CD8-positive, alpha-beta memory T cell (primary cell): ENCODE measurements around the gene MLYCD. TPM values are rescaled to one million over a fixed set of nuclear protein-coding genes. Genes with fewer than 3 reads are reported as not detected.
"Not testable (repeated sequence)": the region's sequence is repeated elsewhere in the genome, so short reads cannot be mapped to it uniquely, and the experiment has no call there.

Source experiments
- CTCF ChIA-PET: fragments of 350-600 bp; sonication (Branson Sonifier 250); formaldehyde crosslinking; loops from one replicate; lab custom pipeline; 2021; ENCODE audit warnings: antibody characterized with exemption; lab: Charles Lee
- POLR2A ChIA-PET: fragments of 350-600 bp; sonication (Branson Sonifier 250); formaldehyde crosslinking; loops from one replicate; lab custom pipeline; 2021; ENCODE audit warnings: antibody characterized with exemption; lab: Charles Lee
- DNase-seq, 5 donors: peaks; one replicate each; pipeline versions ENCODE4 v3.0.0 to v3.0.0-alpha.2; 2020 to 2022; ENCODE audit warnings: mixed read lengths in 1 of 5
- H3K27ac ChIP-seq: one replicate; pipeline ENCODE4 v1.7.0; 2013; ENCODE audit warnings: low read depth, mild to moderate bottlenecking, low read length, moderate library complexity
- H3K27me3 ChIP-seq: 2 replicates; pipeline ENCODE4 v1.7.0; 2013; ENCODE audit warnings: low read length, mild to moderate bottlenecking; ENCODE audit not compliant: insufficient read depth, poor library complexity, severe bottlenecking
- H3K36me3 ChIP-seq: 2 replicates; pipeline ENCODE4 v1.7.0; 2013; ENCODE audit warnings: mild to moderate bottlenecking, low read length, moderate library complexity; ENCODE audit not compliant: insufficient read depth
- H3K4me1 ChIP-seq: 2 replicates; pipeline ENCODE4 v1.7.0; 2013; ENCODE audit warnings: mild to moderate bottlenecking, low read length, moderate library complexity; ENCODE audit not compliant: insufficient read depth
- H3K4me3 ChIP-seq: 2 replicates; pipeline ENCODE4 v1.7.0; 2013; ENCODE audit warnings: mild to moderate bottlenecking, low read length
- H3K9me3 ChIP-seq: 2 replicates; pipeline ENCODE4 v1.7.0; 2013; ENCODE audit warnings: mild to moderate bottlenecking, low read length
- H3K27ac Mint-ChIP-seq, 8 donors: one replicate each; pipeline ENCODE4 v1.8.0; 2020 to 2021; ENCODE audit warnings: mixed read lengths in 8 of 8, mild to moderate bottlenecking in 6 of 8, inconsistent platforms in 3 of 8, moderate library complexity in 3 of 8
- H3K27me3 Mint-ChIP-seq, 2 donors: one replicate each; pipeline ENCODE4 v1.8.0; 2020 to 2021; ENCODE audit warnings: mixed read lengths in 2 of 2, mild to moderate bottlenecking in 1 of 2, moderate library complexity in 1 of 2
- H3K36me3 Mint-ChIP-seq, 3 donors: one replicate each; pipeline ENCODE4 v1.8.0; 2020 to 2021; ENCODE audit warnings: mixed read lengths in 3 of 3, inconsistent platforms in 1 of 3, mild to moderate bottlenecking in 1 of 3
- H3K4me1 Mint-ChIP-seq, 3 donors: one replicate each; pipeline ENCODE4 v1.8.0; 2020 to 2021; ENCODE audit warnings: mixed read lengths in 3 of 3, inconsistent platforms in 1 of 3, mild to moderate bottlenecking in 1 of 3
- H3K4me3 Mint-ChIP-seq, 7 donors: one replicate each; pipeline ENCODE4 v1.8.0; 2020 to 2021; ENCODE audit warnings: mixed read lengths in 7 of 7, mild to moderate bottlenecking in 6 of 7, moderate library complexity in 4 of 7, inconsistent platforms in 2 of 7
- H3K9me3 Mint-ChIP-seq, 5 donors: one replicate each; pipeline ENCODE4 v1.8.0; 2020 to 2022; ENCODE audit warnings: mixed read lengths in 5 of 5, mild to moderate bottlenecking in 3 of 5, moderate library complexity in 2 of 5, inconsistent platforms in 1 of 5
- polyA plus RNA-seq: library from polyadenylated mRNA; unstranded; fragments of 300-500 nt; fragmentation: Illumina TruSeq; gene quantifications from one replicate; pipeline ENCODE4 v1.2.3, GENCODE V29; 2021
- total RNA-seq, 2 experiments: library from RNA; stranded (reverse); gene quantifications; one replicate each; pipeline ENCODE4 v1.2.3, GENCODE V29; 2021

MLYCD gene
- total and polyA plus RNA-seq, 3 experiments from 2014 or later, result 2.7 to 3.8 (median 3.8) TPM

GRCh38 chr16:83940630-83941378 is 41.9 kb downstream of the MLYCD start:
- Histone ChIP-seq H3K4me1 (no peaks in the 10 kb centered on the region), H3K4me3 (no peak overlapping the region), H3K9me3 (no peaks in the 10 kb centered on the region), H3K36me3 (no peaks in the 10 kb centered on the region), H3K27ac (no peak overlapping the region), H3K27me3 (no peaks in the 10 kb centered on the region)
- Mint-ChIP-seq H3K4me3 (no peak overlapping the region), H3K27ac (no peak overlapping the region), H3K9me3 (peaks cover 0 to 2% (median 0%) of the 10 kb centered on the region in 5 donors), H3K27me3 (peaks cover 3 to 4% of the 10 kb centered on the region in 2 donors), H3K4me1 (peaks cover 0 to 3% (median 0%) of the 10 kb centered on the region in 3 donors), H3K36me3 (no peaks in the 10 kb centered on the region)
- ChIA-PET CTCF (no interaction called here), POLR2A (no interaction called here)
- DNase-seq, result no peak

DNA sequence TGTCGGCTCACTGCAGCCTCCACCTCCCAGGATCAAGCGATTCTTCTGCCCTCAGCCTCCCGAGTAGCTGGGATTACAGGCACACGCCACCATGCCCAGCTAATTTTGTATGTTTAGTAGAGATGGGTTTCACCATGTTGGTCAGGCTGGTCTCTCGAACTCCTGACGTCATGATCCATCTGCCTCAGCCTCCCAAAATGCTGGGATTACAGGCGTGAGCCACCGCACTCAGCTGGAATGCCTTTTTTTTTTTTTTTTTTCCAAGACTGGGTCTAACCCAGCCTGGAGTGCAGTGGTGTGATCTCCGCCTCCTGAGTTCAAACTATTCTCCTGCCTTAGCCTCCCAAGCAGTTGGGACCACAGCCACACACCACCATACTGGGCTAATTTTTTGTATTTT is 42.6 kb downstream of the MLYCD start:
- POLR2A ChIA-PET, CTCF ChIA-PET, H3K27ac Mint-ChIP-seq, H3K9me3 Mint-ChIP-seq, H3K27me3 ChIP-seq, H3K27ac ChIP-seq, H3K36me3 ChIP-seq, DNase-seq, H3K4me3 ChIP-seq, H3K9me3 ChIP-seq, H3K4me1 Mint-ChIP-seq, H3K27me3 Mint-ChIP-seq, H3K4me1 ChIP-seq, H3K4me3 Mint-ChIP-seq, H3K36me3 Mint-ChIP-seq: not testable (repeated sequence)

GRCh38 chr16:83942074-83942473 is 43.2 kb downstream of the MLYCD start:
- H3K36me3 Mint-ChIP-seq, result no peaks in the 10 kb centered on the region
- DNase-seq, result no peak
- ChIA-PET POLR2A (no interaction called here), CTCF (no interaction called here)
- Histone ChIP-seq H3K36me3 (no peaks in the 10 kb centered on the region), H3K27me3 (no peaks in the 10 kb centered on the region), H3K4me3 (no peak overlapping the region), H3K9me3 (no peaks in the 10 kb centered on the region), H3K4me1 (no peaks in the 10 kb centered on the region), H3K27ac (no peak overlapping the region)
- H3K27ac Mint-ChIP-seq, result no peak overlapping the region
- peaks cover 0 to 3% (median 0%) of the 10 kb centered on the region in 3 donors for H3K4me1 Mint-ChIP-seq
- H3K4me3 Mint-ChIP-seq, result no peak overlapping the region
- peaks cover 0 to 2% (median 0%) of the 10 kb centered on the region in 5 donors for H3K9me3 Mint-ChIP-seq
- H3K27me3 Mint-ChIP-seq, result peaks cover under 1 to 4% of the 10 kb centered on the region in 2 donors

DNA sequence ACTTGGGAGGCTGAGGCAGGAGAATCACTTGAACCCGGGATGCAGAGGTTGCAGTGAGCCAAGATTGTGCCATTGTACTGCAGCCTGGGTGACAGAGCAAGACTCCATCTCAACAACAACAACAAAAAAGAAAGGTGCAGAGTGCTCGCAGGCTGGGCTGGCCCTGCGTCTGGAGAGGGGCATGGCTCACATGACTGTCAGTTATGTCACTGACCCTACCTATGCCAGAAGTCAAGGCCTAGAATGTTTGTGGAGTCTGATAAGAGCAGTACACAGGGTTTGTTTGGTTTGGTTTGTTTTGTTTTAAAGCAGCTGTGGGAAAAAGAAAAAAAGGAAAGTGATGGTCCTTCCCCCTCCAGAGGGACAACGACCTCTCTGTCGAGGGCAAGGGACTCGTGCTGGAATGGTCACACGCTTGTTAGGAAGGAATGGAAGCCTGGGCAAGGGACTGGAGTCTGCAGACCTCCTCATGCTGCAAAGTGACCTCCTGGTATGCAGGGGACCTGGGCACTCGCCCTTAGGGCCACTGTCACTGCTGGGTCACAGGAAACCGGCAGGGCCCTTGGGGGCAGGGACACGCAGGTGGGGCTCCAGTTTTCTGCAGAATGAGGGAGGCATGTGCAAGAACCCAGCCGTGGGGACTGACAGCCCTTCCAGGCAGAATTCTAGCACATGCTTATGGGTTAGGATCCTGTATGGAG is 44.0 kb downstream of the MLYCD start:
- peaks cover 0 to 2% (median 0%) of the 10 kb centered on the region in 5 donors for H3K9me3 Mint-ChIP-seq
- CTCF ChIA-PET, result no interaction called here
- H3K4me1 ChIP-seq, result no peaks in the 10 kb centered on the region
- H3K4me3 ChIP-seq, result no peak overlapping the region
- no peaks in the 10 kb centered on the region for H3K36me3 ChIP-seq
- peaks cover 0 to 3% (median 0%) of the 10 kb centered on the region in 3 donors for H3K4me1 Mint-ChIP-seq
- H3K36me3 Mint-ChIP-seq, result no peaks in the 10 kb centered on the region
- H3K27me3 ChIP-seq, result no peaks in the 10 kb centered on the region
- no peaks in the 10 kb centered on the region for H3K9me3 ChIP-seq
- no peak overlapping the region for H3K27ac Mint-ChIP-seq
- H3K27ac ChIP-seq, result no peak overlapping the region
- POLR2A ChIA-PET, result no interaction called here
- H3K4me3 Mint-ChIP-seq, result no peak overlapping the region
- peaks cover 0 to 4% of the 10 kb centered on the region in 2 donors for H3K27me3 Mint-ChIP-seq
- DNase-seq, result no peak

- ChIA-PET CTCF (no interaction called here), POLR2A (no interaction called here)
- no peaks in the 10 kb centered on the region for H3K36me3 Mint-ChIP-seq
- Histone ChIP-seq H3K4me3 (no peak overlapping the region), H3K27ac (no peak overlapping the region), H3K36me3 (no peaks in the 10 kb centered on the region), H3K4me1 (no peaks in the 10 kb centered on the region), H3K27me3 (no peaks in the 10 kb centered on the region), H3K9me3 (no peaks in the 10 kb centered on the region)
- H3K4me1 Mint-ChIP-seq, result peaks cover 0 to 3% (median 0%) of the 10 kb centered on the region in 3 donors
- H3K4me3 Mint-ChIP-seq, result no peak overlapping the region
- no peak for DNase-seq
- H3K27ac Mint-ChIP-seq, result no peak overlapping the region
- H3K9me3 Mint-ChIP-seq, result peaks cover 0 to 2% (median 0%) of the 10 kb centered on the region in 5 donors
- H3K27me3 Mint-ChIP-seq, result peaks cover 0 to 4% of the 10 kb centered on the region in 2 donors
Measured at GRCh38 chr16:83943516-83944050, 44.7 kb downstream of the MLYCD start.

GRCh38 chr16:83945587-83945986 is 46.7 kb downstream of the MLYCD start:
- Histone ChIP-seq H3K4me3 (no peak overlapping the region), H3K36me3 (no peaks in the 10 kb centered on the region), H3K27ac (no peak overlapping the region), H3K4me1 (no peaks in the 10 kb centered on the region), H3K27me3 (no peaks in the 10 kb centered on the region), H3K9me3 (no peaks in the 10 kb centered on the region)
- no peak overlapping the region for H3K4me3 Mint-ChIP-seq
- H3K4me1 Mint-ChIP-seq, result no peaks in the 10 kb centered on the region
- no peak for DNase-seq
- H3K36me3 Mint-ChIP-seq, result no peaks in the 10 kb centered on the region
- no peaks in the 10 kb centered on the region for H3K27me3 Mint-ChIP-seq
- no peak overlapping the region for H3K27ac Mint-ChIP-seq
- ChIA-PET POLR2A (no interaction called here), CTCF (no interaction called here)
- H3K9me3 Mint-ChIP-seq, result no peaks in the 10 kb centered on the region

- ChIA-PET POLR2A (no interaction called here), CTCF (interaction anchor here (1.5 kb wide), 1 partner anchor 11 kb away, joined by 3 read pairs; no protein-coding TSS in a partner anchor)
- H3K36me3 Mint-ChIP-seq, result no peaks in the 10 kb centered on the region
- Histone ChIP-seq H3K36me3 (no peaks in the 10 kb centered on the region), H3K27ac (no peak overlapping the region), H3K4me1 (no peaks in the 10 kb centered on the region), H3K9me3 (no peaks in the 10 kb centered on the region), H3K27me3 (no peaks in the 10 kb centered on the region), H3K4me3 (no peak overlapping the region)
- no peaks in the 10 kb centered on the region for H3K27me3 Mint-ChIP-seq
- H3K9me3 Mint-ChIP-seq, result no peaks in the 10 kb centered on the region
- no peak overlapping the region for H3K27ac Mint-ChIP-seq
- H3K4me3 Mint-ChIP-seq, result no peak overlapping the region
- H3K4me1 Mint-ChIP-seq, result no peaks in the 10 kb centered on the region
- no peak for DNase-seq
Measured at GRCh38 chr16:83946154-83946780, 47.4 kb downstream of the MLYCD start.
